HCT116 (cell line): ENCODE measurements around the gene ZNF853. TPM values are rescaled to one million over a fixed set of nuclear protein-coding genes. Genes with fewer than 3 reads are reported as not detected.

Source experiments
- ATAC-seq: fragments of 200-7000 bp; cut with Tn5 transposase; 2 replicates; pipeline ENCODE4 v1.9.1; 2020; ENCODE audit warnings: mild to moderate bottlenecking, moderate library complexity
- BruUV-seq: library from RNA; stranded (reverse); fragments of 400-500 nt; replicated peaks from 2 replicates; lab custom pipeline; 2021; lab: Mats Ljungman, UMichigan
- CTCF ChIA-PET: fragments of 300-600 bp; sonication (Branson Sonifier 250); formaldehyde crosslinking; loops from one replicate; lab custom pipeline; 2021; ENCODE audit warnings: antibody characterized with exemption; lab: Charles Lee
- POLR2A ChIA-PET: fragments of 300-600, 350-600 bp; sonication (Branson Sonifier 250); formaldehyde crosslinking; loops from one replicate; lab custom pipeline; 2021; ENCODE audit warnings: antibody characterized with exemption; lab: Charles Lee
- RAD21 ChIA-PET, 2 experiments: fragments of 300-600 bp; sonication (Branson Sonifier 250); formaldehyde crosslinking; loops; one replicate each; lab custom pipeline; 2023; ENCODE audit warnings: low total read pairs in 2 of 2; ENCODE audit not compliant: uncharacterized antibody in 2 of 2, unreplicated experiment in 2 of 2, low non-redundant PET in 1 of 2; lab: Charles Lee
- DNase-seq: peaks from one replicate; pipeline ENCODE4 v3.0.0-alpha.2; 2010; ENCODE audit warnings: low read depth, low spot score
- H2AFZ ChIP-seq: fragments of 200-600 bp; shearing (Covaris generic), sonication (generic); 2 replicates; pipeline ENCODE4 v1.6.1; 2017; ENCODE audit warnings: low read depth, mixed run types, mixed read lengths, antibody characterized with exemption, low read length; ENCODE audit not compliant: poor library complexity, severe bottlenecking
- H3K27ac ChIP-seq: 2 replicates; pipeline ENCODE4 v1.5.1; 2012; ENCODE audit warnings: low read depth, low read length
- H3K27me3 ChIP-seq: fragments of 200-600 bp; sonication (generic); 2 replicates; pipeline ENCODE4 v1.6.1; 2016; ENCODE audit warnings: mixed run types, low read length, mixed read lengths; ENCODE audit not compliant: insufficient read depth
- H3K36me3 ChIP-seq, 2 experiments: fragments of 200-500 bp in 1 of 2; fragments of 200-600 bp in 1 of 2; sonication (Bioruptor generic) in 1 of 2; sonication (generic) in 1 of 2; 2 replicates each; pipeline versions ENCODE4 v1.5.1 to v1.6.1; 2014 to 2016; ENCODE audit warnings: low read length in 2 of 2, inconsistent platforms in 1 of 2, mixed read lengths in 1 of 2, mixed run types in 1 of 2; ENCODE audit not compliant: insufficient read depth in 2 of 2, control insufficient read depth in 1 of 2
- H3K4me1 ChIP-seq, 2 experiments: fragments of 200-600 bp in 1 of 2; sonication (generic) in 1 of 2; 2 replicates each; pipeline versions ENCODE4 v1.5.1 to v1.6.1; 2012 to 2017; ENCODE audit warnings: low read length in 2 of 2, inconsistent platforms in 1 of 2, mild to moderate bottlenecking in 1 of 2, mixed read lengths in 1 of 2, mixed run types in 1 of 2, moderate library complexity in 1 of 2; ENCODE audit not compliant: insufficient read depth in 2 of 2, control insufficient read depth in 1 of 2
- H3K4me2 ChIP-seq: fragments of 200-600 bp; sonication (generic); 2 replicates; pipeline ENCODE4 v1.6.1; 2017; ENCODE audit warnings: mixed run types, low read length, mixed read lengths
- H3K4me3 ChIP-seq, 2 experiments: fragments of 200-600 bp in 1 of 2; sonication (generic) in 1 of 2; replicated peaks in 1 of 2; 2 replicates each; pipeline ENCODE4 v1.5.1; 2011 to 2016; ENCODE audit warnings: low read length in 2 of 2, control low read depth in 1 of 2, low read depth in 1 of 2, mild to moderate bottlenecking in 1 of 2, mixed read lengths in 1 of 2, mixed run types in 1 of 2
- H3K79me2 ChIP-seq: fragments of 200-600 bp; sonication (generic); 2 replicates; pipeline ENCODE4 v1.6.1; 2017; ENCODE audit warnings: mild to moderate bottlenecking, mixed run types, low read length, moderate library complexity, mixed read lengths; ENCODE audit not compliant: insufficient read depth
- H3K9ac ChIP-seq: fragments of 200-600 bp; sonication (generic); 2 replicates; pipeline ENCODE4 v1.6.1; 2016; ENCODE audit warnings: low read length, mixed read lengths
- H3K9me2 ChIP-seq: fragments of 200-600 bp; sonication (generic), shearing (Covaris generic); 2 replicates; pipeline ENCODE4 v1.6.1; 2017; ENCODE audit warnings: mixed run types, mild to moderate bottlenecking, moderate library complexity; ENCODE audit not compliant: insufficient read depth
- H3K9me3 ChIP-seq, 2 experiments: fragments of 200-500 bp in 1 of 2; fragments of 200-600 bp in 1 of 2; sonication (Bioruptor generic) in 1 of 2; sonication (generic) in 1 of 2; 2 replicates each; pipeline ENCODE4 v1.6.1; 2014 to 2017; ENCODE audit warnings: low read length in 2 of 2, mixed read lengths in 2 of 2, inconsistent platforms in 1 of 2, low read depth in 1 of 2, mild to moderate bottlenecking in 1 of 2, mixed run types in 1 of 2, moderate library complexity in 1 of 2; ENCODE audit not compliant: control insufficient read depth in 1 of 2, insufficient read depth in 1 of 2
- H4K20me1 ChIP-seq: fragments of 200-600 bp; sonication (generic), shearing (Covaris generic); 2 replicates; pipeline ENCODE4 v1.6.1; 2017; ENCODE audit warnings: mixed run types, mild to moderate bottlenecking, moderate library complexity; ENCODE audit not compliant: insufficient read depth
- POLR2A ChIP-seq: IDR thresholded peaks from 2 replicates; pipeline ENCODE4 v1.7.0; 2011; ENCODE audit warnings: borderline replicate concordance; ENCODE audit not compliant: insufficient read depth, insufficient read length; ENCODE audit errors: extremely low read depth
- SP1 ChIP-seq: IDR thresholded peaks from 2 replicates; pipeline ENCODE4 v1.6.1; 2012; ENCODE audit warnings: low read depth
- ZFX ChIP-seq: fragments of 450-650 bp; IDR thresholded peaks from 2 replicates; pipeline ENCODE4 v1.6.1; 2017
- ZNF274 ChIP-seq: fragments of 200-500 bp; sonication (Bioruptor generic); IDR thresholded peaks from 2 replicates; pipeline ENCODE4 v1.6.1; 2014; ENCODE audit warnings: mild to moderate bottlenecking, low read depth, low read length, inconsistent platforms
- intact Hi-C: fragments of 100-400 bp; cut with micrococcal nuclease; formaldehyde crosslinking; loops from 2 replicates; pipeline ENCODE4 v1.10.0; 2022
- total RNA-seq: library from RNA; stranded (reverse); gene quantifications from one replicate; pipeline ENCODE4 v1.2.1, GENCODE V29; 2021; ENCODE audit not compliant: unreplicated experiment
- TF ChIP-seq, protein P1 (sequence below): IDR thresholded peaks from 2 replicates; pipeline ENCODE4 v1.6.1; 2012; ENCODE audit warnings: low read depth
- TF ChIP-seq, protein P2 (sequence below): IDR thresholded peaks from 2 replicates; pipeline ENCODE4 v1.6.1; 2012
- TF ChIP-seq, protein P3 (sequence below): IDR thresholded peaks from 2 replicates; pipeline ENCODE4 v1.6.1; 2011; ENCODE audit warnings: mild to moderate bottlenecking, low read length, moderate library complexity; ENCODE audit not compliant: insufficient replicate concordance; ENCODE audit errors: extremely low read depth
- TF ChIP-seq, protein P4 (sequence below): IDR thresholded peaks from 2 replicates; pipeline ENCODE4 v1.6.1; 2012

Gene ZNF853
- total RNA-seq, 1 experiment from 2014 or later, result 0.05 TPM

DNA sequence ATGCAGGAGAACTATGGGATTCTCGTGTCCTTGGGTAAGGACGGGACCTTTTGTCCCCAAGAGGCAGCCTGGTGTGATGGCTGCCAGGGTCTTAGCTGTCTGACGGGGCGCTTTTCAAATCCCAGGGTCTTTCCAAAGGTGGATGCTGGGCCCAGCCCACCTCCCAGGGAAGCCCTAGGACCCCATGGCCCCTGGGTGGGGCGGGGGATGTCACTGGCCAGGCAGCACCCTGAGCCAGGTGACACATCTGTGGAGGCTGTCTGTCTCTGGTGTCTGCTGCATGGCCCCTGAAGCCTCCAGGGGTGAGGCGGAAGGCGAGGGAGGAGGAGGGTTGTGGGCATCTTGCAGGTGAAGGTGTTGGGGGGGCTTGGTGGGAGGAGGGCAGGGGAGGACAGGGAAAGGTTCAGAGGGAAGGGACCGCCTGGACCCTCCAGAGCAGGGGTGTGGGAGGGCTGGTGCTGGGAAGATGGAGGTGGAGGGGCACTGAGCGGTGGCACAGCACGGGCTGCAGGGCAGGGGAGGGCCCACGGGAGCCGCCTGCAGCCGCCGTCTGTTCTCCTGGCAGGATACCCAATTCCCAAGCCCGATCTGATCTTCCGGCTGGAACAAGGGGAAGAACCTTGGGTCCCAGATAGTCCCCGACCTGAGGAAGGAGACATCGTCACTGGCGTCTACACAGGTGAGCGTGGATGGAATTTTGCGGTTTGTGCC lies 28.7 kb downstream of the ZNF853 start:
- ATAC-seq (no peak), DNase-seq (no peak)
- peaks cover 28% of the 10 kb centered on the region for H3K79me2 ChIP-seq
- no TSS peak for BruUV-seq
- H2AFZ ChIP-seq, result no peak overlapping the region
- no peak overlapping the region for H3K27ac ChIP-seq
- no peak overlapping the region for H3K4me3 ChIP-seq
- ChIA-PET CTCF (no interaction called here), RAD21 (no interaction called here), POLR2A (no interaction called here)
- intact Hi-C loops, result no loop called here
- no peak overlapping the region for H3K9ac ChIP-seq
- no peaks in the 10 kb centered on the region for H3K9me3 ChIP-seq
- H3K4me1 ChIP-seq, result peaks cover 0 to 3% of the 10 kb centered on the region in 2 experiments; a peak in 1 of 4 replicates
- no peaks in the 10 kb centered on the region for H4K20me1 ChIP-seq
- H3K9me2 ChIP-seq, result no peaks in the 10 kb centered on the region
- peaks cover 20 to 37% of the 10 kb centered on the region in 2 experiments; a peak in 2 of 4 replicates for H3K36me3 ChIP-seq
- no peak overlapping the region for H3K4me2 ChIP-seq
- TF ChIP-seq, protein P1, sequence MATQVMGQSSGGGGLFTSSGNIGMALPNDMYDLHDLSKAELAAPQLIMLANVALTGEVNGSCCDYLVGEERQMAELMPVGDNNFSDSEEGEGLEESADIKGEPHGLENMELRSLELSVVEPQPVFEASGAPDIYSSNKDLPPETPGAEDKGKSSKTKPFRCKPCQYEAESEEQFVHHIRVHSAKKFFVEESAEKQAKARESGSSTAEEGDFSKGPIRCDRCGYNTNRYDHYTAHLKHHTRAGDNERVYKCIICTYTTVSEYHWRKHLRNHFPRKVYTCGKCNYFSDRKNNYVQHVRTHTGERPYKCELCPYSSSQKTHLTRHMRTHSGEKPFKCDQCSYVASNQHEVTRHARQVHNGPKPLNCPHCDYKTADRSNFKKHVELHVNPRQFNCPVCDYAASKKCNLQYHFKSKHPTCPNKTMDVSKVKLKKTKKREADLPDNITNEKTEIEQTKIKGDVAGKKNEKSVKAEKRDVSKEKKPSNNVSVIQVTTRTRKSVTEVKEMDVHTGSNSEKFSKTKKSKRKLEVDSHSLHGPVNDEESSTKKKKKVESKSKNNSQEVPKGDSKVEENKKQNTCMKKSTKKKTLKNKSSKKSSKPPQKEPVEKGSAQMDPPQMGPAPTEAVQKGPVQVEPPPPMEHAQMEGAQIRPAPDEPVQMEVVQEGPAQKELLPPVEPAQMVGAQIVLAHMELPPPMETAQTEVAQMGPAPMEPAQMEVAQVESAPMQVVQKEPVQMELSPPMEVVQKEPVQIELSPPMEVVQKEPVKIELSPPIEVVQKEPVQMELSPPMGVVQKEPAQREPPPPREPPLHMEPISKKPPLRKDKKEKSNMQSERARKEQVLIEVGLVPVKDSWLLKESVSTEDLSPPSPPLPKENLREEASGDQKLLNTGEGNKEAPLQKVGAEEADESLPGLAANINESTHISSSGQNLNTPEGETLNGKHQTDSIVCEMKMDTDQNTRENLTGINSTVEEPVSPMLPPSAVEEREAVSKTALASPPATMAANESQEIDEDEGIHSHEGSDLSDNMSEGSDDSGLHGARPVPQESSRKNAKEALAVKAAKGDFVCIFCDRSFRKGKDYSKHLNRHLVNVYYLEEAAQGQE, result no peak
- H3K27me3 ChIP-seq, result no peaks in the 10 kb centered on the region

DNA sequence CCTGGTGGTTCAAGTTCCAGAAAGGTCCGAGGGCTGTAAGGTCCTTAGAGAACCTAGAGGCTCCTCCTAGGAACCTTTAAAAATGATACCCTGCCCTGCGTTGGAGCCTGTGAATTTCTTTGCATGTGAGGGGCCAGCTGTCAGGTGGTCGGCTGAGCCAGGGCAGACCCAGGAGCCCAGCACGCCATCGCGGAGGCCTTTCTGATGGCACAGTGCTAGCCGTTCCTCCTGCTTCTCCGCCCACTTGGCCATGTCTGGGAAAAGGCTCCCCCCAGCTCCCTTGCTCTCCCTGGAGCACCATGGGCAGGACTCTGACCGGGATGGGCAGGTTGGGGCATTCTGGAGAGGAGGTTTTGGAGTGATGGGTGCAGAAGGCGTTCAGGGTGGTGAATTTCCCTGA lies 29.3 kb downstream of the ZNF853 start:
- Histone ChIP-seq H3K79me2 (peaks cover 27% of the 10 kb centered on the region; the same call in 1 of the 2 replicates), H3K4me1 (peaks cover 0 to 3% of the 10 kb centered on the region in 2 experiments; a peak in 1 of 4 replicates), H3K27ac (no peak overlapping the region), H4K20me1 (no peaks in the 10 kb centered on the region), H3K9me3 (no peaks in the 10 kb centered on the region), H2AFZ (no peak overlapping the region), H3K4me2 (no peak overlapping the region), H3K9me2 (no peaks in the 10 kb centered on the region), H3K4me3 (no peak overlapping the region), H3K36me3 (peaks cover 21 to 43% of the 10 kb centered on the region in 2 experiments; a peak in 2 of 4 replicates), H3K9ac (no peak overlapping the region), H3K27me3 (no peaks in the 10 kb centered on the region)
- POLR2A ChIA-PET, result no interaction called here
- no TSS peak for BruUV-seq
- no peak for ATAC-seq
- intact Hi-C loops, result no loop called here
- DNase-seq, result no peak
- RAD21 ChIA-PET, result no interaction called here
- CTCF ChIA-PET, result no interaction called here
- no peak for TF ChIP-seq SP1
- no peak for TF ChIP-seq POLR2A
- TF ChIP-seq, protein P1, result no peak
- no peak for TF ChIP-seq ZFX
- no peak for TF ChIP-seq ZNF274
- TF ChIP-seq, protein P2, sequence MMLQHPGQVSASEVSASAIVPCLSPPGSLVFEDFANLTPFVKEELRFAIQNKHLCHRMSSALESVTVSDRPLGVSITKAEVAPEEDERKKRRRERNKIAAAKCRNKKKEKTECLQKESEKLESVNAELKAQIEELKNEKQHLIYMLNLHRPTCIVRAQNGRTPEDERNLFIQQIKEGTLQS, result no peak
- TF ChIP-seq, protein P3, sequence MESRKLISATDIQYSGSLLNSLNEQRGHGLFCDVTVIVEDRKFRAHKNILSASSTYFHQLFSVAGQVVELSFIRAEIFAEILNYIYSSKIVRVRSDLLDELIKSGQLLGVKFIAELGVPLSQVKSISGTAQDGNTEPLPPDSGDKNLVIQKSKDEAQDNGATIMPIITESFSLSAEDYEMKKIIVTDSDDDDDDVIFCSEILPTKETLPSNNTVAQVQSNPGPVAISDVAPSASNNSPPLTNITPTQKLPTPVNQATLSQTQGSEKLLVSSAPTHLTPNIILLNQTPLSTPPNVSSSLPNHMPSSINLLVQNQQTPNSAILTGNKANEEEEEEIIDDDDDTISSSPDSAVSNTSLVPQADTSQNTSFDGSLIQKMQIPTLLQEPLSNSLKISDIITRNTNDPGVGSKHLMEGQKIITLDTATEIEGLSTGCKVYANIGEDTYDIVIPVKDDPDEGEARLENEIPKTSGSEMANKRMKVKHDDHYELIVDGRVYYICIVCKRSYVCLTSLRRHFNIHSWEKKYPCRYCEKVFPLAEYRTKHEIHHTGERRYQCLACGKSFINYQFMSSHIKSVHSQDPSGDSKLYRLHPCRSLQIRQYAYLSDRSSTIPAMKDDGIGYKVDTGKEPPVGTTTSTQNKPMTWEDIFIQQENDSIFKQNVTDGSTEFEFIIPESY, result no peak
- TF ChIP-seq, protein P4, sequence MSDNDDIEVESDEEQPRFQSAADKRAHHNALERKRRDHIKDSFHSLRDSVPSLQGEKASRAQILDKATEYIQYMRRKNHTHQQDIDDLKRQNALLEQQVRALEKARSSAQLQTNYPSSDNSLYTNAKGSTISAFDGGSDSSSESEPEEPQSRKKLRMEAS, result no peak
